ENCODE data around the gene ATP6V1E1. TPM values are rescaled to one million over a fixed set of nuclear protein-coding genes. Genes with fewer than 3 reads are reported as not detected.
"Not testable (repeated sequence)": the region's sequence is repeated elsewhere in the genome, so short reads cannot be mapped to it uniquely, and the experiment has no call there.

Gene ATP6V1E1
- total RNA-seq, 1 donor from 2014 or later: 59.7 TPM

DNA sequence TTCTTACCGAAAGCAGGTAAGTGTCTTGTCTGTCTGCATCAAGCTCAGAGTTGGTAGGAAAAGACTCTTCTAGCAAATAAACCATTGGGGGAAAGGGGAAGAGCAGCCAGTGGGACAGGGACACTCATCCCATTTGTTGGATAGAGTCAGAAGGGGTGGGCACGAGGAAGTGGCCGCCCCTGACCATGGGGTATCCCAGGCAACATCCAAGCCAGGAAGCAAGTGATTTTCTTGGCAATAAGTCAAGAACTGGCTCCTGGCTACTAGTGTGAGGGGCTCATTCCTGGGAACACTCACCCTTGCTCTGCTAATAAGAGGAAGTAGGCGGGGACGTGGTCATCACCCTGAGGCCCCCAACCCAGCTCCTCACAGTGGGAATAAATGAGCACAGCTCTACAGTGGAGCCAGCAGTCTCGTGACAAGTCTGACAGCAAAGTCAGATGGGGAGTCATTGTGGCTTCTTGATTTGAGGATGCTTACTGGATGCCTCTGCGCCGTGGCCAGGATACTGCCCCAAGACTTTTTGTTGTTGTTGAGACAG, 58.5 kb downstream of the ATP6V1E1 start:
- Mint-ChIP-seq H3K36me3 (ENCODE audit: insufficient read depth) (no peaks in the 10 kb centered on the region), H3K4me1 (ENCODE audit: low read depth) (peaks cover 23% of the 10 kb centered on the region), H3K27ac (peak overlapping the region; percentile 87), H3K27me3 (no peaks in the 10 kb centered on the region), H3K4me3 (ENCODE audit: low read depth) (peak overlapping the region; percentile 40), H3K9me3 (ENCODE audit: low read depth) (no peaks in the 10 kb centered on the region)
- DNase-seq (ENCODE audit: low spot score, unreplicated experiment): no peak
- TF ChIP-seq, protein P1, sequence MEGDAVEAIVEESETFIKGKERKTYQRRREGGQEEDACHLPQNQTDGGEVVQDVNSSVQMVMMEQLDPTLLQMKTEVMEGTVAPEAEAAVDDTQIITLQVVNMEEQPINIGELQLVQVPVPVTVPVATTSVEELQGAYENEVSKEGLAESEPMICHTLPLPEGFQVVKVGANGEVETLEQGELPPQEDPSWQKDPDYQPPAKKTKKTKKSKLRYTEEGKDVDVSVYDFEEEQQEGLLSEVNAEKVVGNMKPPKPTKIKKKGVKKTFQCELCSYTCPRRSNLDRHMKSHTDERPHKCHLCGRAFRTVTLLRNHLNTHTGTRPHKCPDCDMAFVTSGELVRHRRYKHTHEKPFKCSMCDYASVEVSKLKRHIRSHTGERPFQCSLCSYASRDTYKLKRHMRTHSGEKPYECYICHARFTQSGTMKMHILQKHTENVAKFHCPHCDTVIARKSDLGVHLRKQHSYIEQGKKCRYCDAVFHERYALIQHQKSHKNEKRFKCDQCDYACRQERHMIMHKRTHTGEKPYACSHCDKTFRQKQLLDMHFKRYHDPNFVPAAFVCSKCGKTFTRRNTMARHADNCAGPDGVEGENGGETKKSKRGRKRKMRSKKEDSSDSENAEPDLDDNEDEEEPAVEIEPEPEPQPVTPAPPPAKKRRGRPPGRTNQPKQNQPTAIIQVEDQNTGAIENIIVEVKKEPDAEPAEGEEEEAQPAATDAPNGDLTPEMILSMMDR (IDR thresholded peaks at IDR 0.05; ENCODE audit: unreplicated experiment): no peak

DNA sequence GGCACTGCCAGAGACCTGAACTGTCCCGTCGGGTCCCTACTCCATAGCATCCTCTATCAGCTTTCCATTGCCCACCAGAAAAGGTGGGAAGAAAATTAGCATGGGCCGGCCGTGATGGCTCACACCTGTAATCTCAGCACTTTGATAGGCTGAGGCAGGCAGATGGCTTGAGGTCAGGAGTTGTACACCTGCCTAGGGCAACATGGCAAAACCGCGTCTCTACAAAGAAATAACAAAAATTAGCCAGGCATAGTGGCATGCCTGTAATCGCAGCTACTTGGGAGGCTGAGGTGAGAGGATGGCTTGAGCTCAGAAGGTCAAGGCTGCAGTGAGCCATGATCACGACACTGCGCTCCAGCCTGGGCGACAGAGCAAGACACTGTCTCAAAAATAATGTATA, 61.8 kb downstream of the ATP6V1E1 start:
- no peak overlapping the region for H3K4me3 Mint-ChIP-seq (ENCODE audit: low read depth)
- no peak overlapping the region for H3K27ac Mint-ChIP-seq
- peaks cover 25% of the 10 kb centered on the region for H3K4me1 Mint-ChIP-seq (ENCODE audit: low read depth)
- no peaks in the 10 kb centered on the region for H3K27me3 Mint-ChIP-seq
- TF ChIP-seq, protein P1 (IDR thresholded peaks at IDR 0.05; ENCODE audit: unreplicated experiment): no peak
- H3K36me3 Mint-ChIP-seq (ENCODE audit: insufficient read depth): no peaks in the 10 kb centered on the region
- no peak for DNase-seq (ENCODE audit: low spot score, unreplicated experiment)
- no peaks in the 10 kb centered on the region for H3K9me3 Mint-ChIP-seq (ENCODE audit: low read depth)

DNA sequence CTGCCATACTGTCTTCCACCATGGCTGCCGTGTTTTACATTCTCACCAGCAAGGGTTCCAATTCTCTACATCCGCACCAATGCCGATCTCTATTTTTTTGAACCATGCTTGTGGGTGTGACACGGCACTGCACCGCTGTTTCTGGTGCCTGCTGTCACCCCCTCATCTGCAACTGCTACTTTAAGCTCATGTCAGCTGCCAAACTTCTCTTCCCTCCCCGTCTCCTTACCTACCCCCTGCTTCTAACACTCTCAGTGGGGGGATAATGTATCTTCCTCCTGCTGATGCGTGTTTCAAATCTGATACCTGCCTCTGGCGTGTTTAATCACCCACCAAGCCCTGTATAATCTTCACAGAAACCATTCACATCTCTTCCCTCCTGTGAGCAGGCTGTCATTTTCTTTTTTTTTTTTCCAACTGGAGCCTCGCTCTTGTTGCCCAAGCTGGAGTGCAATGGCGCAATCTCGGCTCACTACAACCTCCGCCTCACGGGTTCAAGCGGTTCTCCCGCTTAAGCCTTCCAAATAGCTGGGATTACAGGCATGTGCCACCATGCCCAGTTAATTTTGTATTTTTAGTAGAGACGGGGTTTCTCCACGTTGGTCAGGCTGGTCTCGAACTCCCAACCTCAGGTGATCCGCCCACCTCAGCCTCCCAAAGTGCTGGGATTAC, 62.4 kb downstream of the ATP6V1E1 start:
- not testable (repeated sequence) for DNase-seq (ENCODE audit: low spot score, unreplicated experiment); H3K36me3 Mint-ChIP-seq (ENCODE audit: insufficient read depth); H3K9me3 Mint-ChIP-seq (ENCODE audit: low read depth); H3K27me3 Mint-ChIP-seq; H3K4me3 Mint-ChIP-seq (ENCODE audit: low read depth)
- peaks cover 25% of the 10 kb centered on the region for H3K4me1 Mint-ChIP-seq (ENCODE audit: low read depth)
- peak overlapping the region; percentile 60 for H3K27ac Mint-ChIP-seq

DNA sequence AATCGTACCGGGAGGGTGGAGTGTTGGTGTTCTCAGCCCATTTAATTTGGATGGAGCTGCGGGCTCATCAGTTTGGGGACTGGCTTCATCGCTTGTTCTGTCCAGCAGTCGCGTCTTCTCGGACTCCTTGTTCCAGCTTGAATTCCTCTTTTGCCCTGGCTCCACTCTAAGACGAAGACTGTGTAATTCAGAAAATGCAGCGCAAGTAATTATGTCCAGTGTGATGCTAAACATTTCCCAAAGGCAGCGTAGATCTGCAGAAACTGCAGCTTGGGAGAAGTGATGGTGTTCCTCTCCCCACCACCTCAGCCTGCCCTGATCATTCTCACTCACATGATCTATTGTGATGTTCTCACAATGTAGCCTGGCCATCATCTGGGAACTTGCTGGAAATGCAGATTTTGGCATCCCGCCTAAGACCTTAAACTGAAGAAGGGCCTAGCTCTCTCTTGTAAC, 64.6 kb downstream of the ATP6V1E1 start:
- H3K4me3 Mint-ChIP-seq (ENCODE audit: low read depth): no peak overlapping the region
- peaks cover 6% of the 10 kb centered on the region for H3K4me1 Mint-ChIP-seq (ENCODE audit: low read depth)
- no peaks in the 10 kb centered on the region for H3K9me3 Mint-ChIP-seq (ENCODE audit: low read depth)
- H3K36me3 Mint-ChIP-seq (ENCODE audit: insufficient read depth): peaks cover 13% of the 10 kb centered on the region
- DNase-seq (ENCODE audit: low spot score, unreplicated experiment): no peak
- TF ChIP-seq, protein P1 (IDR thresholded peaks at IDR 0.05; ENCODE audit: unreplicated experiment): no peak
- no peaks in the 10 kb centered on the region for H3K27me3 Mint-ChIP-seq
- H3K27ac Mint-ChIP-seq: no peak overlapping the region

- Mint-ChIP-seq H3K9me3 (ENCODE audit: low read depth) (no peaks in the 10 kb centered on the region), H3K4me1 (ENCODE audit: low read depth) (peaks cover 5% of the 10 kb centered on the region), H3K27me3 (no peaks in the 10 kb centered on the region), H3K27ac (peak within 1 kb of the TSS; percentile 29), H3K4me3 (ENCODE audit: low read depth) (no peak within 1 kb of the TSS), H3K36me3 (ENCODE audit: insufficient read depth) (peaks cover 16% of the 10 kb centered on the region)
- TF ChIP-seq, protein P1 (IDR thresholded peaks at IDR 0.05; ENCODE audit: unreplicated experiment): no peak
- no peak for DNase-seq (ENCODE audit: low spot score, unreplicated experiment)
These were observed 65.4 kb downstream of the ATP6V1E1 start, which contains the start of gene SLC25A18 for GRCh38 chr22:17562906-17563870. TSS of gene SLC25A18 (plus strand) at chr22:17563498. CDS start at chr22:17579945, 16,447 bp downstream.
